ENCODE data around the gene POLR3GL. TPM values are rescaled to one million over a fixed set of nuclear protein-coding genes. Genes with fewer than 3 reads are reported as not detected.

Gene POLR3GL
- total RNA-seq, 4 donors from 2014 or later, result 19.0 to 31.4 (median 24.0) TPM

- TF ChIP-seq CTCF (IDR thresholded peaks at IDR 0.05), result no peak
- DNase-seq (ENCODE audit: low spot score) (no peak), ATAC-seq (ENCODE audit: low FRiP score) (no peak)
Measured at GRCh38 chr1:145992502-145992936, 28.0 kb downstream of the POLR3GL start.

GRCh38 chr1:145992958-145993617, 28.6 kb downstream of the POLR3GL start:
- DNase-seq (ENCODE audit: low spot score) (no peak), ATAC-seq (ENCODE audit: low FRiP score) (no peak)
- TF ChIP-seq CTCF (IDR thresholded peaks at IDR 0.05), result no peak

- DNase-seq (ENCODE audit: low spot score), result no peak
- no peak for TF ChIP-seq CTCF (IDR thresholded peaks at IDR 0.05)
- no peak for ATAC-seq (ENCODE audit: low FRiP score)
Measured at GRCh38 chr1:145993618-145994390, 29.3 kb downstream of the POLR3GL start.

GRCh38 chr1:145994391-145995120, 30.1 kb downstream of the POLR3GL start:
- no peak for TF ChIP-seq CTCF (IDR thresholded peaks at IDR 0.05)
- DNase-seq (ENCODE audit: low spot score) (no peak), ATAC-seq (ENCODE audit: low FRiP score) (no peak)

GRCh38 chr1:145995148-145995881, 30.8 kb downstream of the POLR3GL start:
- ATAC-seq (ENCODE audit: low FRiP score), result no peak
- no peak for TF ChIP-seq CTCF (IDR thresholded peaks at IDR 0.05)
- no peak for DNase-seq (ENCODE audit: low spot score)

GRCh38 chr1:145995964-145996432, 31.5 kb downstream of the POLR3GL start:
- DNase-seq (ENCODE audit: low spot score) (no peak), ATAC-seq (ENCODE audit: low FRiP score) (no peak)
- TF ChIP-seq CTCF (IDR thresholded peaks at IDR 0.05), result no peak

All from omental fat pad (tissue), 4 donors.